NCI-H748 treated with DMSO at 0.1 percent for 48 hours (cell line): ENCODE measurements around the gene BCKDHA.

Experiments used
- DNase-seq: peaks from one replicate; lab custom pipeline; 2025; lab: John Stamatoyannopoulos, UW

The BCKDHA gene

DNA sequence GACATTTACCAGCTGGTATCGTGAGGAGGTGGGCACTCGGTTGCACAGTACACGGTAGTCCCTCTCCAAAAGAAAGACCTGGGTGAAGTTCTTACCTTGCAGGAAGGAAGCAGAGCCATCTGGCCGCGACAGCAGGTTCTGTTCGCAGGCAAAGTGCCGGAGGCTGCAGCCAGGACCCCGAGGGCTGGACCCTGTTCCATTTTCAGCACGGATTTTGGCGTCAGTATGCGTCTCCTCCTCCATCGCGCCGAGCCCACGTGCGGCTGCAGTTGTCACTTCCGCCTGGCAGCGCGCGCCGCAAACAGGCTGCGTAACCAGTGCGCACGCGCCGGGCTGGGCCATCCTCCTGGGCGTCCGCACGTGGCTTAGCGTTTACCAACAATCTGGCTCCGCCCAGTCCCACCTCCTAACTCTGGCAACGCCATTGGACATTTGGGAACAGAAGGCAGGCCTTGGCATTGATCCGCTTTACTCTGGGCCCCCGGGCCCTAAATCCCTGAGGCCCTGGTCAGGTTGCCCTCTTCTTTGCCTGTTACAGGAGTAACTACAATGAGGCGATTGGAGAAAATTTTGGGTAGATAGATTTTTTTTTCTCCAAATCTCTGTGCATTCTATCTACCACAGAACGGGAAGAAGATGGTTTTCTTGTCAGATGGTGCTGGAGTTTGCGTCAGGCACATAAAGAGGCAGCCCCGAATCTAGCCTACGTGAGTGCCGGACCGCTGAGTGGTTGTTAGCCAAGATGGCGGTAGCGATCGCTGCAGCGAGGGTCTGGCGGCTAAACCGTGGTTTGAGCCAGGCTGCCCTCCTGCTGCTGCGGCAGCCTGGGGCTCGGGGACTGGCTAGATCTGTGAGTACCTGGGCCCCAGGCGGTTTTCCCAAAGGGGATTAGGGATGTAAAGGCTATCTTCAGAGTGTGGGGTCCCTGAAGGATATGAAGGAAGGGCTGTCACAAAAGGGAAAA, at the start of gene BCKDHA, which contains the start of gene EXOSC5:
BCKDHA (plus strand) TSS at position 733 of the 964 bp plus-strand sequence; CDS start at position 743, 10 bp downstream.
EXOSC5 (minus strand) TSS at position 274 of the 964 bp plus-strand sequence; CDS start at position 243, 31 bp downstream.
- peak; percentile 100 for DNase-seq

DNA sequence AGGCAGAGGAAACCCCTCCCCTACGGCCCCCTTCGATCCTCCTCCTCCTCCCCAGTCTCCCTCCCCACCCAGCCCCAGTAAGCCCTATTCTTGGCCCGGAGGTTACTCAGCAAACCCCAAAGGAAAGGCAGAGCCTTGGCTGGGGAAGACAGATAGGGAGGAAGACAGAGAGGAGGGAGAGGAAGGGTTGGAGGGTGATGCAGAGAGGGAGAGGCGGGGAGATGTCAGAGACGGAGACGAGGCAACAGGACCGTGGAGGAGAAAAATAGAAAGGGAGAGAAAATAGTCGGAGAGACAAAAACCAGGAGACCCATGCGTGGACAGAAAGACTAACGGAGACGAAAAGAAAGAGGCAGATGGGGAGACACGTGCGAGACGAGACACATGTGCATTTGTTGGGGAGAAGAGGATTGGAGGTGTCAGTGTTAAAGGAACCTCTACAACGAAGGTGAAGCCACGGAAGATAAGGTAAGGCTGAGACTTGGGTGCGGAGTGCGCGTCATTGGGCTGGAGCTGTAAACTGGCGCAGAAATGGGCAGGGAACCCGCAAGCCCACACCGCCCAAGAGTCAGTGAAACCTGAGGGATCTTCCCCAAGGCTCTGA, 46.8 kb upstream of the BCKDHA start:
- no peak for DNase-seq

DNA sequence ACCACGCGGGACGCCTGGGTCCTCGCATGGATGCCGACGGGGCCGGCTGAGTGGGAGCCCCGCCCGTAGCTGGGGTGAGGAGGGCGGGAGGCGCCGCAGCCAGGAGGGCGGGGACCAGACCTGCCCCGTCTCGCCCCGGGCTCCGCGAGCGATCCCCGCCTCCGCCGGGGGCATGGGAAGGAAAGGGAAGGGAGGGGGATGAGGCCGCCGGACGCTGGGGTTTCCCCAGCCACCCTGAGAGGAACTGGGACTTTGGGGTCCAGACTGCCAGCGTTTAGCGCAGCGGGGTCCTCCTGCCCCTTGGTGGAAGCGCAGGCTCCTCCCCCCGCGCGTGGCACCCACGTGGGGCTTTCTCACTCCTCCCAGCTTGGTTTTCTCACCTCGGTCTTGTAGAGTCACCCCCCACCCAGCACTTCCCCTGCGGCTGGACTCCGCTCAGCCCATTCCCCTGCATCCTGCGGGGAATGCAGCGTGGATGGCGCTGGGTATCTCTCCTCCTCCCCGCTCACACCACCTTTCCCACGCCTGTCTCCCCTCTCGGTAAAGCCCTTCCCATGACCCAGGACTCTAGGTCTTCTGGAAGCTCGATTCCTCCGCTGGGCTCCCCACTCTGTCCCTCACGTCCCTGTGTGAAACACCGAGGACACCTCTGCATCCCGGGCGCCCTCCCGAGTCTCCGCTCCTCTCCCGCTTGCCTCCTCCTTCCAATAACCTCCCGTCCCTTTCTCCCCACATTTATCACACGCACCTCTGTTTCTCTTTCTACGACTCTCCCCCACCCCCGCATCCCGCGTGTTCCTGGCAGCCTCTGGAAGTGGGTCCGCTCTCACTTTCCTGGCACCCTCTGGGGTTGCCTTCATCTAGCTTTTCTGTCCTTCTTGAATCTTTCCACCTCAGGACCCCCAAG, 46.0 kb upstream of the BCKDHA start:
- DNase-seq, result no peak

DNA sequence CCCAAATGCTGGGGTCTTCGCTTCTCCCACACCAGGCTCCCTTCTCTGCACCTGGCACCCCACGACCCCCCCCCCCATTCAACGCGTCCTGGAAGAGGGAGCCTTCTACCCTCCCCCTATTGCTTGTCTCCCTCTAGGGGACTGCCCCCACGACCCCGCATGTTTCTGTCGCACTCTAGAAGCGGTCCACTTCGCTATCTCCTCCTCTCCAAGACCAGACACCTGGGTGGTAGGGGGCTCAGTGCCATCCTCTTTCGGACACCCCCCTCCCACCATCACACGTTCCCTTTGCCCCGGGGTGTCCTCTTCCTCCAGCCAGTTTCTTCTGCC, 45.4 kb upstream of the BCKDHA start:
- no peak for DNase-seq

DNA sequence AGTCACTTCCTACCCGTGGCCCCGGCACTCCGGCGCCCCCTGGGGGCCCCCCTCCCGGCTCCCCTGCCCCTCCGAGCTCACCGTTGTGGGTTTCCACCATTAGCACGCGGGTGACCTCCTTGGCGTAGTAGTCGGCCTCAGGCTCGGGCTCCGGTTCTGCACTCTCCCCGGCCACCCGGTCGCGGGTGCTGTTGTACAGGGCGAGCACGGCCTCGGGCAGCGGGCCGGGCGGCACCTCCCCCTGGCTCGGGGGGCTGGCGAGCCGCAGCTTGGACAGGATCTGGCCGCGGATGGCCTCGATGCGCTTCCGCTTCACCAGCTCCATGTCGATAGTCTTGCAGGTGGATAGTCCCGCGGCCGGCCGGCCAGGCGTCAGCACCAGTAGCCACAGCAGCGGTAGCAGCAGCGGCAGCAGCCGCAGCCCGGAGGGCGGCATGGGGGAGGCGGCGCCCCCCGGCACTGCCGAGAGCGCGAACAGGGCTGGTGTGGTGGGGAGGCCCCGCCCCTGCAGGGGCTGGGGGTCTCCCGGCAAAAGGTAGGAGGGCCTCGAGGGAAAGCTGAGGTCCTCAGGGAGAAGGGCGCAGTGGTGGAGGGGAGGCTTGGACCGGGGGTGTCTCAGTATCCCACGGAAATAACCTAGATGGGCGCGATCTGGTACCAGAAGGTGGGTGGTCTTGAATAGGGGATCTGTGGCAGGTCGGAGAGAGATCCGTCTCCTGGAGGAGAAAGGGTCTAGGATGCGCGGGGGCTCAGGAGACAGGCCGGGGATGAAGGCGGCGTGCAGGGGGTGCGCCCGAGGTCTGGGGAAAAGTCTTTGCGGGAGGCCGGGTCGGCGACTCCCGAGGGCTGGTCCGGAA, 44.8 kb upstream of the BCKDHA start:
- DNase-seq, result peak; percentile 57

DNA sequence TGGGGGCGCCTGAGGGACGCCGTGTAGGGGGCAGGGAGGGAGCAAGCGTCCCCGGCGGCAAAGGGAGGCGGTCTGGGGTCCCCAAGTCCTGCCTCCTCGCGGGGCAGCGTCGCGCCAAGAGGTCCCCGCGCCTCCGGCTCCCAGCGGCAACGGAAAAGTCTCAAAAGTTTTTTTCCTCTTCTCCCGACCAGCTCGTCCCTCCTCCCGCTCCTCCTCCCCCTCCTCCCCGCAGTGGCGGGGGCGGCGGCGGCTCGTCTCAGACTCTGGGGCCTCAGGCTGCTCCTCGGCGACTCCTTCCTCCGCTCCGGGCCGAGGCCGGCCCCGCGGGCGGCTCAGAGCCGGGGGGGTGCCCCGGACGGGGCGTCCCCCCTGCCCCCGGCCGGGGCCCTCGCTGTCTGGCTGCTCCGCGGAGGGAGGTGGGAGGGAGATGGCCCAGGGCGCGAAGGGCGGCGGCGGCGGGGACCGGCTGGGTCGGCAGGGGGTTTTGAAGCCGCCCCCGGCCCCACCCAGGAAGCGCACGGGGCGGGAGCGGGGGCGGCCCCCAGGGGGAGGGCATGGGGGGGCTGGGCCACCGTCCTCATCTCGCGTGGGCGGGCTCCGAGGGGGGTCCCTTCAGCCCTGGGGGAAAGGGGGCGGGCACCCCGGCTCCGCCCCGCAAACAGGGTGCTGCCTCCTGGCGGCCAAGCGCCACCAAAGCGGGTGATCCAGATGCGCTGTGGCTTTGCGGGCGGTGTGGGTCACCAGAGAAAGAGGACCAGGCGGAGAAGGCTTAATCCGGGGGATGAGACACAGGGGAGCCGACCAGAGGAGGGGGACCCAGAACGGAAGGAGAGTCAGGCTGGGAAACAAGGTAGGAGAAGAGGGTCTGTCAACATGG, 43.9 kb upstream of the BCKDHA start, which contains the start of gene TGFB1:
TGFB1 (minus strand) TSS at position 457 of the 877 bp plus-strand sequence. CDS start 878 bp downstream, outside the sequence.
- DNase-seq, result peak; percentile 49

DNA sequence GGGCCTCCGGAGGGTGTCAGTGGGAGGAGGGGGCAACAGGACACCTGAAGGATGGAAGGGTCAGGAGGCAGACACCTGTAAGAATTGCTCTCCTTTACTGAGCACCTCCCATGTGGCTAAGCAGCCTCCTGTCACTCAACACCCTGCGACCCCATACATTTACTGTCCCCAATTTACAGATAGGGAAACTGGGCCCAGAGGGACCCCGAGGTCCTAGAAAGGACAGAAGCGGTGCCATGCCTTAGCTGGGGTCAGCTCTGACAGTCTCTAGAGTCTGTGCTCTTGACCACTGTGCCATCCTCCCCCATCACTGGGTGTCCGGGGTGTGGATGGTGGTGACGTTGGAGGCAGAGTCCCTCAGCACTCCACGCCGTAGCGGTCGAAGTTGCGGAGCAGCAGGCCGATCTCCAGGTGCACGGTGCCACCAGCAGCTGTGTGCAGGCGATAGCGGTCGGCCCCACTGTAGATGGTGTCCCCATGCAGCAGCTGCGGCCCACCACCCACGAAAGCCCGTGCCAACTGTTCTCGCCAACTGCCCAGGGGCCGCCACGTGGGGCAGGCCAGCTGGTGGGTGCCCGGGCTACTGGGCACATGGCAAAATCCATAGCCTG, 43.2 kb upstream of the BCKDHA start:
- no peak for DNase-seq

DNA sequence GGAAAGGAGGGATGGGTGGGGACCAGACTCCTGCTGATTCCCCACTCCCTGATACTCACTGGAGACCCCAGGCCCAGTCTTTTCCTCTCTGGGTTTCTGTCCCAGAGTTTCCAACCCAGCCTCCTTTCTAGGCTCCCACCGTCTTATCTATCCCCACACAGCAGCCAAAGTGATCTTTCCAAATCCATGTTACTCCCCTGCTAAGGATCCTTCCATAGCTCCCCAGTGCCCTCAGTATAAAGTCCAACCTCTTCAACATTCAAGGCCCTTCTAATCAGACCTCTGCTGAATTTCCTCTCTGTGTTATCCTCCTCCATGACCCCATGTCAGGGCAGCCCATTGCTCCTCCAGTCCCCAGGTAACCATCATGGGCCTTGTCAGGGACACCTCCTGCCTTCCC, 42.6 kb upstream of the BCKDHA start:
- no peak for DNase-seq

GRCh38 chr19:41355802-41356201, 41.8 kb upstream of the BCKDHA start:
- DNase-seq, result no peak

- no peak for DNase-seq
Observed at GRCh38 chr19:41356984-41357739, 40.5 kb upstream of the BCKDHA start.

DNA sequence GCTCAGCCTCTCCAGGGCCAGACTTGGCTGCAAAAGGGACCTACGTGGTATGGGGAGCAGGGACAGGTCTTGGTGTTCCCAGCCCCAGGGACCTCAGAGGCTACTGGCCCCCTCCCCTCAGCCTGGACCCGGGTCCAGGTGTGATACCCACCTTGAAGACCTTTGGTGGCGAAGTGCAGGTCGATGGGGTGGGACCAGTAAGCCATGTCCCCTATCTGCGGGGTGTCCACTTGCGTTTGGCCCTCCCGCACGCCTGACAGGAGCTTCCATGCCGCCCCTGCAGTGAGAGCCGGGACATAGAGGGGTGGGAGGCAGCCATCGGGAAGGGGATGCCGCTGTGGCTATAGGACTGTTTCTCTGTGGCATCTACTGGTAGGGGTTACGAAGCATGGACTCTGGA, 39.9 kb upstream of the BCKDHA start:
- DNase-seq, result no peak

- DNase-seq, result no peak
Observed at GRCh38 chr19:41359741-41360140, 37.9 kb upstream of the BCKDHA start.

DNA sequence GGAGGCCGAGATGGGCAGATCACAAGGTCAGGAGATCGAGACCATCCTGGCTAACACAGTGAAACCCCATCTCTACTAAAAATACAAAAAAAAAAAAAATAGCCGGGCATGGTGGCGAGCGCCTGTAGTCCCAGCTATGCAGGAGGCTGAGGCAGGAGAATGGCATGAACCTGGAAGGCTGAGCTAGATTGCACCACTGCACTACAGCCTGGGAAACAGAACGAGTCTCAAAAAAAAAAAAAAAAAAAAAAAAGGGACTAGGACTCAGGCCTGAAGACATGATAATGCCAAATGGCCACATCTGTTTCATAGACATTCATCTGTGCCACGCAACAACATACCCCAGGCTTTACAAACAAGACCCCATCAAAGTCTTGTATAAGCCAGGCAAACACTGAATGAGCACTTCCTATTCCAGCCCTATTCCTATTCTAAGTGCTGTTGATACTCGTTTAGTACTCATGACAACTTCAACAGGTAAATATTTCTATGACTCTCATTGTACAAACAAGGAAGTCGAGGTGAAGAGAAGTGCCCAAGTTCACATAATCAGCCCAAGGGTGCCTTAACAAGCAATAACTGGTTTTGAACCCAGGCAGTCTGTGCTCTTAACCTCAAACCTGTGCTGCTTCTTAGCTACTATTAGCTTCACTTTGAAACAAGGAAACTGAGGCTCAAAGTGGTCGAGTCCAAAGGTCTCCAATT, 35.3 kb upstream of the BCKDHA start:
- DNase-seq, result no peak

DNA sequence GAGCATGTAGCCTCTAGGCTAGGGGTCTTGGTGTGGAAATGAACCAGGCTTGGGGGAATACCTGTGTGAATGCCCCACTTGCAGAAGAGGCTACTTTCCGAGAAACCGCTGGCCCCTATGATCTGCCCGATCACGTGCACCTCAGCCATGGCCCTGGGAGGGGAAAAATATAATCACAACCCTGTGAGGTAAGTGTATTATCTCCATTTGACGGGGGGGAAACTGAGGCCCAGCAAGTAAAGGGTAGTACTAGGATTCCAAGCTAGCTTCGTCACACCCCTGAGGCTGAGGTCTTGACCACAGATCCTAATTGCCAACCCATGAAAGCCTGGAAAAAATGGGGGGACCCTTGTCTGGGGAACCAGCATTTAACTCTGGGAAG, 34.3 kb upstream of the BCKDHA start:
- DNase-seq, result no peak

GRCh38 chr19:41363753-41364523, 33.7 kb upstream of the BCKDHA start, which contains the start of gene B9D2:
B9D2 (minus strand) TSS chr19:41364149; CDS start chr19:41363519, 630 bp downstream.
- peak; percentile 99 for DNase-seq

DNA sequence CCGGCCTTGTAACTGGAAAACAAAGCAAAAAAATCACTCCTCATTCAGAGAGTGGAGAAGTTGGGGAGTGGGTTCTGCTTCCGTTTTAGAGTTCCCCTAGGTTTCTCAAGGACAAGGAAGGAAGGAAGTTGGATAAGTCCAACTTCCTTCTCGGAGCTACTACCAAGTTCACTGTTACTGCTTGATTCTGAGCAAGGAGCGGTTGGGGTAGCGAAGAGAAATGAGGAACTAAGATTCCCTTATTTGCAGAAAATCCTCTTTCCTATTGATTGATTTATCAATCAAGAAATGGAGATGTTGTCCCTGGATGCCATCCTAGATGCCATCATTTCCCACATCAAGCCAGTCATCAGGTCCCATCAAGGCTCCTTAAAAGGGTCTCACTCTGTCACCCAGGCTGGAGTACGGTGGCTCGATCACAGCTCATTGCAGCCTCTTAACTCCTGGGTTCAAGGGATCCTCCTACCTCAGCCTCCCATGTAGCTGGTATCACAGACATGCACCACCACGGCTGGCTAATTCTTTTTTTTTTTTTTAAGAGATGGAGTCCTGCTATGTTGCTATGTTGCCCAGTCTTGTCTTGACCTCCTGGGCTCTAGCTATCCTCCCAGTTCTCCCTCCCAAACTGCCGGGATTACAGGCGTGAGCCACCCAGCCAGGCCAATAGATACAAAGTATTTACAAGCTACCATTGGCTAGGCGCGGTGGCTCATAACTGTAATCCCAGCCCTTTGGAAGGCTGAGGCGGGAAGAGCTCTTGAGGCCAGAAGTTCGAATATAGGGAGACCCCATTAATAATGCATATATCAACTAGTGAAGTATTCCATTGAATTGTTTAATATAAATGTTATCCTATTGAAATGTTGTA, 32.9 kb upstream of the BCKDHA start:
- no peak for DNase-seq
